KMS-11 (cell line): Measurements from ENCODE around the gene AUTS2.

Experiments
- H2AFZ ChIP-seq: fragments of 200-600 bp; sonication (generic); 2 replicates; pipeline ENCODE4 v1.6.1; 2016; ENCODE audit warnings: antibody characterized with exemption, mixed run types, low read depth
- H3K27ac ChIP-seq: fragments of 200-600 bp; sonication (generic); 2 replicates; pipeline ENCODE4 v1.6.1; 2016; ENCODE audit warnings: mild to moderate bottlenecking, mixed run types
- H3K27me3 ChIP-seq: fragments of 200-600 bp; sonication (generic); 2 replicates; pipeline ENCODE4 v1.6.1; 2017; ENCODE audit warnings: mild to moderate bottlenecking, low read depth, mixed run types, moderate library complexity; ENCODE audit not compliant: insufficient read depth
- H3K36me3 ChIP-seq: fragments of 200-600 bp; sonication (generic); 2 replicates; pipeline ENCODE4 v1.6.1; 2017; ENCODE audit warnings: mild to moderate bottlenecking, mixed run types; ENCODE audit not compliant: insufficient read depth
- H3K4me1 ChIP-seq: fragments of 200-600 bp; sonication (generic); 2 replicates; pipeline ENCODE4 v1.6.1; 2016; ENCODE audit warnings: mild to moderate bottlenecking, low read depth, mixed run types; ENCODE audit not compliant: poor library complexity, severe bottlenecking
- H3K4me2 ChIP-seq: fragments of 200-600 bp; sonication (generic); 2 replicates; pipeline ENCODE4 v1.7.0; 2016; ENCODE audit warnings: mild to moderate bottlenecking, mixed run types
- H3K4me3 ChIP-seq: fragments of 200-600 bp; sonication (generic); IDR thresholded peaks from 2 replicates; pipeline ENCODE4 v1.6.1; 2017; ENCODE audit warnings: low read depth, low read length, mixed read lengths; ENCODE audit not compliant: insufficient read depth
- H3K79me2 ChIP-seq: fragments of 200-600 bp; sonication (generic); 2 replicates; pipeline ENCODE4 v1.6.1; 2016; ENCODE audit warnings: low read depth, mixed run types; ENCODE audit not compliant: insufficient read depth
- H3K9ac ChIP-seq: fragments of 200-600 bp; sonication (generic); 2 replicates; pipeline ENCODE4 v1.6.1; 2016; ENCODE audit warnings: mild to moderate bottlenecking, mixed run types
- H4K20me1 ChIP-seq: fragments of 200-600 bp; sonication (generic); 2 replicates; pipeline ENCODE4 v1.6.1; 2016; ENCODE audit warnings: mild to moderate bottlenecking, mixed run types; ENCODE audit not compliant: insufficient read depth
- TF ChIP-seq, protein P1 (sequence below): fragments of 200-600 bp; sonication (generic); conservative IDR thresholded peaks from 2 replicates; pipeline ENCODE4 v1.6.1; 2017; ENCODE audit warnings: low read depth, mild to moderate bottlenecking, antibody characterized with exemption, low read length, moderate library complexity, mixed read lengths

AUTS2 gene

DNA sequence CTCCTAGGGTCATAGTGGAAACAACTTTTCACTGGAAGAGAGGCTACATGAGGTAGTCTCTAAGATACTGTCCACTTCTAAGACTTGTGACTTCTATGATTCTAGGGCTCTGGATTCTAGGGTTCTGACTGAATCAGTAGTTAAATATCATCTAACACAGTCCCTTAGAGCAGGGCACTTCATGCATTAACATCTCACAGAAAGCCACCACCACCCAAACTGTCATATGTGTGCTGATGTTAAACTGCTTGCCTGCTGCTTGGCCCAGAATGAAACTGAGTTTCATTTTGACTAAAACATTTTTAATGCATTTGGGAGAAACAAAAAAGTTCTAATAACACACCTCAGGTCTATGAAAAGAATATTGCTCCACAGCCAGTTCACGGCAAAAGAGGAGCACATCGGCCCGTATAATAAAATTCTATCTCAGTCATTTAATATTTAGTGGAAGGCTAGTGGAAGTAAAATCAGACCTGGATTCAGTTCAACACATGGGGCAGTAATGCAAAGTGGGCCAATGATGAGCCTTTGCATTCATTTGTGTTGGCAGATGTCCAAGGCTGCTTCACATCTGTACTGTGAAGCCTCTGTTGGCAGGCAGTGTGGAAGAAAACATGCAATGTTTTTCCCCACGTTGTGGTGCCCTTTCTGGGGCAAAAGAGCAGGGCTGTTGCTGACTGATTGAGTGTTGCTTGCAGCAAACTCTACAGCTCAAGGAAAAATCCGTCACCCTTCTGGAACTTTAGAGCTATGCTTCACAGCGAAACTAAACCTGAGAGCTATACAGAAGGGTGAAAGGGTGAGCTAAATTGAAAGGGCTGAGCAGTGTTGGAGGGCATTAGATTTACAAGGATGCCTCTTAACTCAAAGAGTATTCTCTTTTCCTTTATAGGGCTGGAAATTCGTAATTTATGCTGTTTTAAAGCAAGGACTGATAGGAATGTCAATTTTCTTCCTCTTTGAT lies 33.5 kb upstream of the AUTS2 start:
- Histone ChIP-seq H3K79me2 (no peaks in the 10 kb centered on the region), H3K4me3 (no peak overlapping the region), H3K9ac (peak overlapping the region; percentile 28; the same call in 1 of the 2 replicates), H2AFZ (peak overlapping the region; percentile 48), H3K4me1 (peaks cover 26% of the 10 kb centered on the region), H3K36me3 (no peaks in the 10 kb centered on the region), H3K27me3 (no peaks in the 10 kb centered on the region), H4K20me1 (no peaks in the 10 kb centered on the region), H3K27ac (peak overlapping the region; percentile 67), H3K4me2 (peak overlapping the region; percentile 68)
- TF ChIP-seq, protein P1, sequence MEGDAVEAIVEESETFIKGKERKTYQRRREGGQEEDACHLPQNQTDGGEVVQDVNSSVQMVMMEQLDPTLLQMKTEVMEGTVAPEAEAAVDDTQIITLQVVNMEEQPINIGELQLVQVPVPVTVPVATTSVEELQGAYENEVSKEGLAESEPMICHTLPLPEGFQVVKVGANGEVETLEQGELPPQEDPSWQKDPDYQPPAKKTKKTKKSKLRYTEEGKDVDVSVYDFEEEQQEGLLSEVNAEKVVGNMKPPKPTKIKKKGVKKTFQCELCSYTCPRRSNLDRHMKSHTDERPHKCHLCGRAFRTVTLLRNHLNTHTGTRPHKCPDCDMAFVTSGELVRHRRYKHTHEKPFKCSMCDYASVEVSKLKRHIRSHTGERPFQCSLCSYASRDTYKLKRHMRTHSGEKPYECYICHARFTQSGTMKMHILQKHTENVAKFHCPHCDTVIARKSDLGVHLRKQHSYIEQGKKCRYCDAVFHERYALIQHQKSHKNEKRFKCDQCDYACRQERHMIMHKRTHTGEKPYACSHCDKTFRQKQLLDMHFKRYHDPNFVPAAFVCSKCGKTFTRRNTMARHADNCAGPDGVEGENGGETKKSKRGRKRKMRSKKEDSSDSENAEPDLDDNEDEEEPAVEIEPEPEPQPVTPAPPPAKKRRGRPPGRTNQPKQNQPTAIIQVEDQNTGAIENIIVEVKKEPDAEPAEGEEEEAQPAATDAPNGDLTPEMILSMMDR: no peak

DNA sequence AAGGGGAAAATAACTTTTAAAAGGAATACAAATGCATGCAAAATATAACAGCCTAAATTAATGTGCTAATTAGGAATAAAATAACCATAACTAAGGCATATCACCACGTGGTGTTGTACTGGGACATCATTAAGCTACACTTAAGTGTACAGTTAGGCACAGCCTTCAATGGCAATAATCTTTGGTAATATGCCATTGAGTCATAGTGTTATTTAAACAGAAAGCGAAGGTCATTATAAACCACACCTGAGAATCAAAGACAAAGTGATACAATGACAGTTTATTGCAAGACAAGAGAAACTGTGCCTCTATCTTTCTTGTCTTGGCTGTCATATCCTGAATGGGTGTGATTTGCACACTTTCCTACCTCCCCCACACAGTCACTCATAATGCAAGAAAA lies 30.5 kb upstream of the AUTS2 start:
- TF ChIP-seq, protein P1: no peak

DNA sequence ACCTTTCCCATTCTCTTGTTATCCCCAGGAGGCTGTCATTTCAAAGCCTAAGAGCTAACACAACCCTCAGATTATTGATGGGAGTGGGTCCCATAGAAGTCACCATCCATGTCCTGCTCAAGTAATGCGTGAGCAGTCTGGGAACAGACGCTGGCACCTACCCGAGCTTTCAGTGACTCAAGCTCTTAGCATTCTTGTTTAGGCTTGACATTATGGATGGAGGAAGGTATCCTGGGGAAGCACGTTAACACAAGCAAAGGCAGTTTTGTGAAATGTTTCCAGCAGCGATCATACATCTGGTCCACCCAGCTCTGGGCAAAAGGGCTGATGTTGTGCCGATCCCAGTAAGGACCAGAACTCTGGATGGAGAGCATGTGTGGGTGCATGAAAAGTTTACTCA lies 30.0 kb upstream of the AUTS2 start:
- Histone ChIP-seq H3K27ac (no peak overlapping the region), H3K4me3 (no peak overlapping the region), H3K9ac (no peak overlapping the region), H3K36me3 (no peaks in the 10 kb centered on the region), H4K20me1 (no peaks in the 10 kb centered on the region), H3K79me2 (no peaks in the 10 kb centered on the region), H3K4me2 (no peak overlapping the region), H3K27me3 (no peaks in the 10 kb centered on the region), H2AFZ (no peak overlapping the region), H3K4me1 (peaks cover 26% of the 10 kb centered on the region)
- TF ChIP-seq, protein P1: no peak

More for the DNA sequence above, 30.5 kb upstream of the AUTS2 start:
- Histone ChIP-seq H3K27me3 (no peaks in the 10 kb centered on the region), H3K79me2 (no peaks in the 10 kb centered on the region), H3K9ac (no peak overlapping the region), H3K4me1 (peaks cover 26% of the 10 kb centered on the region), H4K20me1 (no peaks in the 10 kb centered on the region), H3K4me3 (no peak overlapping the region), H2AFZ (no peak overlapping the region), H3K4me2 (no peak overlapping the region), H3K27ac (no peak overlapping the region), H3K36me3 (no peaks in the 10 kb centered on the region)

DNA sequence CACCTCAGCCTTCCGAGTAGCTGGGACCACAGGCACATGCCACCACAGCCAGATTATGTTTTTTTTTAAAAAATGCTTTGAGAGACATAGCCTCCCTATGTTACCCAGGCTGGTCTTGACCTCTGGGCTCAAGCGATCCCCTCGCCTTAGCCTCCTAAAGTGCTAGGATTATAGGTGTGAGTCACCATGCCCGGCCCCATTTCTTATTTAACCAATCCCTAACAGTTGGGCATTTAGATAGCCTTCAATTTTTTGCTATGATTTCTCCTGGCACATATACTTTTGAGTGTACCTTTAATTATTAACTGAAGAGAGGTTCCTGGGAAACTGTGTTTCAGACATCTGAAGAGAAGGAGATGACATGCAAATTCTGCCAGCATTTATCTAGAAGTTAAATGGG lies 22.6 kb upstream of the AUTS2 start:
- TF ChIP-seq, protein P1: no peak
- Histone ChIP-seq H3K4me2 (no peak overlapping the region), H3K4me3 (no peak overlapping the region), H2AFZ (no peak overlapping the region), H3K27me3 (no peaks in the 10 kb centered on the region), H3K79me2 (no peaks in the 10 kb centered on the region), H3K9ac (no peak overlapping the region), H3K4me1 (no peaks in the 10 kb centered on the region), H3K36me3 (no peaks in the 10 kb centered on the region), H4K20me1 (no peaks in the 10 kb centered on the region), H3K27ac (no peak overlapping the region)
